H9 (cell line): ENCODE data around the gene AEN. TPM values are rescaled to one million over a fixed set of nuclear protein-coding genes. Genes with fewer than 3 reads are reported as not detected.

ENCODE experiments used
- DNase-seq: peaks from one replicate; pipeline ENCODE4 v3.0.0-alpha.2; 2017
- H2AFZ ChIP-seq: one replicate; pipeline ENCODE4 v1.6.1; 2013; ENCODE audit warnings: mild to moderate bottlenecking, low read length, control low read depth, moderate library complexity
- H2AK5ac ChIP-seq: 2 replicates; pipeline ENCODE4 v1.6.1; 2013; ENCODE audit warnings: low read length, control low read depth, mixed read lengths; ENCODE audit not compliant: insufficient read length
- H2BK120ac ChIP-seq: one replicate; pipeline ENCODE4 v1.6.1; 2013; ENCODE audit warnings: low read depth, mild to moderate bottlenecking, low read length, control low read depth, inconsistent platforms; ENCODE audit not compliant: poor library complexity, severe bottlenecking
- H2BK12ac ChIP-seq: 2 replicates; pipeline ENCODE4 v1.6.1; 2013; ENCODE audit warnings: low read length, control low read depth, mixed read lengths, low read depth; ENCODE audit not compliant: insufficient read length
- H2BK15ac ChIP-seq: 2 replicates; pipeline ENCODE4 v1.6.1; 2013; ENCODE audit warnings: low read depth, low read length, control low read depth
- H2BK20ac ChIP-seq: one replicate; pipeline ENCODE4 v1.6.1; 2013; ENCODE audit warnings: low read depth, mild to moderate bottlenecking, low read length, control low read depth, inconsistent platforms; ENCODE audit not compliant: poor library complexity, severe bottlenecking
- H2BK5ac ChIP-seq: 2 replicates; pipeline ENCODE4 v1.6.1; 2013; ENCODE audit warnings: low read length, control low read depth, mixed read lengths; ENCODE audit not compliant: insufficient read length
- H3K14ac ChIP-seq: 2 replicates; pipeline ENCODE4 v1.6.1; 2013; ENCODE audit warnings: low read length, control low read depth; ENCODE audit not compliant: insufficient read depth
- H3K18ac ChIP-seq: 2 replicates; pipeline ENCODE4 v1.6.1; 2013; ENCODE audit warnings: low read depth, mild to moderate bottlenecking, mixed read lengths, low read length, control low read depth; ENCODE audit not compliant: insufficient read length
- H3K23ac ChIP-seq: 2 replicates; pipeline ENCODE4 v1.6.1; 2013; ENCODE audit warnings: low read length, control low read depth, mixed read lengths, low read depth; ENCODE audit not compliant: insufficient read length
- H3K23me2 ChIP-seq: 2 replicates; pipeline ENCODE4 v1.6.1; 2013; ENCODE audit warnings: low read depth, mild to moderate bottlenecking, mixed read lengths, low read length, control low read depth; ENCODE audit not compliant: insufficient read length, poor library complexity, severe bottlenecking
- H3K27ac ChIP-seq: 2 replicates; pipeline ENCODE4 v1.5.1; 2013; ENCODE audit warnings: low read length, control low read depth, mixed read lengths, low read depth; ENCODE audit not compliant: insufficient read length
- H3K27me3 ChIP-seq: 2 replicates; pipeline ENCODE4 v1.6.1; 2013; ENCODE audit warnings: low read length, control low read depth, inconsistent platforms; ENCODE audit not compliant: insufficient read depth
- H3K4ac ChIP-seq: 2 replicates; pipeline ENCODE4 v1.6.1; 2013; ENCODE audit warnings: low read depth, mild to moderate bottlenecking, control low read depth, inconsistent platforms, low read length, moderate library complexity
- H3K4me1 ChIP-seq: 2 replicates; pipeline ENCODE4 v1.6.1; 2013; ENCODE audit warnings: low read length, control low read depth, inconsistent platforms; ENCODE audit not compliant: insufficient read depth
- H3K4me2 ChIP-seq: 2 replicates; pipeline ENCODE4 v1.6.1; 2013; ENCODE audit warnings: low read length, control low read depth, mixed read lengths; ENCODE audit not compliant: insufficient read length, insufficient read depth
- H3K56ac ChIP-seq: 2 replicates; pipeline ENCODE4 v1.6.1; 2013; ENCODE audit warnings: low read depth, mild to moderate bottlenecking, mixed read lengths, low read length, control low read depth; ENCODE audit not compliant: insufficient read length
- H3K79me1 ChIP-seq: 2 replicates; pipeline ENCODE4 v1.6.1; 2013; ENCODE audit warnings: low read depth, mild to moderate bottlenecking, moderate library complexity, low read length, control low read depth, inconsistent platforms; ENCODE audit not compliant: insufficient read depth, poor library complexity, severe bottlenecking
- H3K79me2 ChIP-seq: 2 replicates; pipeline ENCODE4 v1.6.1; 2013; ENCODE audit warnings: low read length, control low read depth, inconsistent platforms; ENCODE audit not compliant: insufficient read depth
- H3K9ac ChIP-seq: 2 replicates; pipeline ENCODE4 v1.6.1; 2013; ENCODE audit warnings: low read length, control low read depth, mixed read lengths; ENCODE audit not compliant: insufficient read length; ENCODE audit errors: extremely low read depth
- H3K9me3 ChIP-seq: one replicate; pipeline ENCODE4 v1.6.1; 2013; ENCODE audit warnings: low read depth, low read length, inconsistent platforms; ENCODE audit not compliant: control insufficient read depth
- H3T11ph ChIP-seq: one replicate; pipeline ENCODE4 v1.6.1; 2013; ENCODE audit warnings: mild to moderate bottlenecking, low read length, control low read depth, inconsistent platforms
- H4K20me1 ChIP-seq: one replicate; pipeline ENCODE4 v1.6.1; 2013; ENCODE audit not compliant: control insufficient read depth, insufficient read length, insufficient read depth
- H4K5ac ChIP-seq: 2 replicates; pipeline ENCODE4 v1.6.1; 2013; ENCODE audit warnings: low read depth, mild to moderate bottlenecking, mixed read lengths, low read length, control low read depth; ENCODE audit not compliant: insufficient read length
- H4K8ac ChIP-seq: replicated peaks from 2 replicates; pipeline ENCODE4 v1.6.1; 2013; ENCODE audit warnings: low read length, control low read depth, mixed read lengths, low read depth; ENCODE audit not compliant: insufficient read length
- H4K91ac ChIP-seq: 2 replicates; pipeline ENCODE4 v1.6.1; 2013; ENCODE audit warnings: low read depth, mild to moderate bottlenecking, moderate library complexity, mixed read lengths, low read length, control low read depth; ENCODE audit not compliant: insufficient read length
- H3K27ac Mint-ChIP-seq, 3 experiments: 2 replicates in 2 of 3; 3 replicates in 1 of 3; pipeline ENCODE4 v1.8.0; 2020 to 2021; ENCODE audit warnings: mixed read lengths in 3 of 3, mild to moderate bottlenecking in 1 of 3, moderate library complexity in 1 of 3
- H3K27me3 Mint-ChIP-seq: 2 replicates; pipeline ENCODE4 v1.8.0; 2021; ENCODE audit warnings: low read depth, mild to moderate bottlenecking, moderate library complexity, mixed read lengths
- H3K36me3 Mint-ChIP-seq, 3 experiments: 2 replicates in 2 of 3; 3 replicates in 1 of 3; pipeline ENCODE4 v1.8.0; 2020 to 2021; ENCODE audit warnings: low read depth in 3 of 3, mixed read lengths in 3 of 3; ENCODE audit not compliant: insufficient read depth in 1 of 3
- H3K4me1 Mint-ChIP-seq, 2 experiments: 2 replicates each; pipeline ENCODE4 v1.8.0; 2020; ENCODE audit warnings: mixed read lengths in 2 of 2
- H3K4me3 Mint-ChIP-seq, 2 experiments: 2 replicates in 1 of 2; 3 replicates in 1 of 2; pipeline ENCODE4 v1.8.0; 2020 to 2021; ENCODE audit warnings: mild to moderate bottlenecking in 2 of 2, mixed read lengths in 2 of 2, moderate library complexity in 1 of 2
- H3K9me3 Mint-ChIP-seq, 2 experiments: 2 replicates in 1 of 2; 3 replicates in 1 of 2; pipeline ENCODE4 v1.8.0; 2020; ENCODE audit warnings: mild to moderate bottlenecking in 2 of 2, mixed read lengths in 2 of 2, moderate library complexity in 1 of 2
- WGBS: extraction: QIAGEN DNeasy Blood & Tissue Kit; methylation state at CpG from one replicate; pipeline ENCODE4 v1.1.7; 2013; ENCODE audit warnings: missing lambda C conversion rate, low lambda C conversion rate, mixed read lengths; ENCODE audit not compliant: insufficient read length; ENCODE audit errors: extremely low coverage; 5-methylcytosine and 5-hydroxymethylcytosine counted together
- total RNA-seq: library from RNA; stranded (reverse); gene quantifications from 2 replicates; pipeline ENCODE4 v1.2.1, GENCODE V29; 2021
- TF ChIP-seq, protein P1 (sequence below): fragments of 200-600 bp; sonication (generic); conservative IDR thresholded peaks from 3 replicates; pipeline ENCODE4 v1.8.0; 2021; ENCODE audit warnings: antibody characterized with exemption, mild to moderate bottlenecking

Gene AEN
- total RNA-seq, 1 experiment from 2014 or later, result 132 TPM

DNA sequence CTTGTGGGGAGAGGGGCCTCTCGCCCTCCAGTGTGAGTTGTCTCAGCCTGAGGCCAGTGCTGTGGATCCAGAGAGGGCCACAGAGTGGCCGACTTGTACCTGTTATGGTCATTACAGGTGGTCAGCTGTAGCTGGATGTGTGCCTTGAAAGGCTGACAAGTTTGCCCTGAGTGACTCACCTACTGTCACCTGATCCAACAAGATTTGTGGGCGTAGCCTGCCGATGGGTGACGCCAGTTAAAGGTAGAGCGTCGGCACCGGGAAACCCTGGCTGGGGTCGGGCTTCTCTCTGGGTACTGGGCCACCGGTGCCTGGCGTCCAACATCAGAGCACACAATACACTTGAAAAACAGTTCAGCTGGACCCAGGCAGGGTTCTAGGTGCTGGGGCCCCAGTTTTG lies 14.9 kb downstream of the AEN start:
- TF ChIP-seq, protein P1, sequence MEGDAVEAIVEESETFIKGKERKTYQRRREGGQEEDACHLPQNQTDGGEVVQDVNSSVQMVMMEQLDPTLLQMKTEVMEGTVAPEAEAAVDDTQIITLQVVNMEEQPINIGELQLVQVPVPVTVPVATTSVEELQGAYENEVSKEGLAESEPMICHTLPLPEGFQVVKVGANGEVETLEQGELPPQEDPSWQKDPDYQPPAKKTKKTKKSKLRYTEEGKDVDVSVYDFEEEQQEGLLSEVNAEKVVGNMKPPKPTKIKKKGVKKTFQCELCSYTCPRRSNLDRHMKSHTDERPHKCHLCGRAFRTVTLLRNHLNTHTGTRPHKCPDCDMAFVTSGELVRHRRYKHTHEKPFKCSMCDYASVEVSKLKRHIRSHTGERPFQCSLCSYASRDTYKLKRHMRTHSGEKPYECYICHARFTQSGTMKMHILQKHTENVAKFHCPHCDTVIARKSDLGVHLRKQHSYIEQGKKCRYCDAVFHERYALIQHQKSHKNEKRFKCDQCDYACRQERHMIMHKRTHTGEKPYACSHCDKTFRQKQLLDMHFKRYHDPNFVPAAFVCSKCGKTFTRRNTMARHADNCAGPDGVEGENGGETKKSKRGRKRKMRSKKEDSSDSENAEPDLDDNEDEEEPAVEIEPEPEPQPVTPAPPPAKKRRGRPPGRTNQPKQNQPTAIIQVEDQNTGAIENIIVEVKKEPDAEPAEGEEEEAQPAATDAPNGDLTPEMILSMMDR, result no peak
- Histone ChIP-seq H4K20me1 (no peaks in the 10 kb centered on the region), H2BK120ac (no peak overlapping the region), H4K8ac (no peak overlapping the region), H3K9ac (no peak overlapping the region), H3K4ac (no peak overlapping the region), H2AK5ac (no peak overlapping the region), H3K4me1 (peaks cover 10% of the 10 kb centered on the region; the same call in 1 of the 2 replicates), H3K27me3 (no peaks in the 10 kb centered on the region), H3T11ph (no peak overlapping the region), H2BK15ac (no peak overlapping the region), H3K27ac (no peak overlapping the region), H2AFZ (no peak overlapping the region), H3K18ac (no peak overlapping the region), H3K9me3 (no peaks in the 10 kb centered on the region), H3K79me2 (no peaks in the 10 kb centered on the region), H3K79me1 (no peaks in the 10 kb centered on the region), H3K23ac (no peak overlapping the region), H3K14ac (no peak overlapping the region), H3K56ac (no peak overlapping the region), H2BK20ac (no peak overlapping the region), H2BK5ac (no peak overlapping the region), H4K91ac (no peak overlapping the region), H4K5ac (no peak overlapping the region), H2BK12ac (no peak overlapping the region), H3K23me2 (peaks cover 5% of the 10 kb centered on the region), H3K4me2 (no peak overlapping the region)
- Mint-ChIP-seq H3K36me3 (peaks cover 16 to 42% (median 21%) of the 10 kb centered on the region in 3 experiments), H3K27ac (peak overlapping the region; percentile 44 to 96 (median 89); a peak in 5 of 7 replicates), H3K4me1 (peaks cover 37 to 45% of the 10 kb centered on the region in 2 experiments), H3K4me3 (no peak overlapping the region), H3K9me3 (no peaks in the 10 kb centered on the region), H3K27me3 (peaks cover 4% of the 10 kb centered on the region)
- no CpG with 5 or more reads among the region's 11 CpGs for WGBS
- DNase-seq, result peak; percentile 86
